GM19395 (cell line): ENCODE data around the gene PRKAG1.

Experiments used
- ATAC-seq: cut with Tn5 transposase; IDR thresholded peaks from one replicate; pipeline ENCODE4 v1.9.1; 2021; ENCODE audit warnings: mild to moderate bottlenecking, moderate library complexity; ENCODE audit not compliant: unreplicated experiment

Gene PRKAG1

GRCh38 chr12:48969833-48970701 is 48.5 kb downstream of the PRKAG1 start:
- no peak for ATAC-seq

- ATAC-seq: no peak
Observed at GRCh38 chr12:48969160-48969771, 49.3 kb downstream of the PRKAG1 start.

- no peak for ATAC-seq
Observed at GRCh38 chr12:48968467-48968866, 50.1 kb downstream of the PRKAG1 start.

- ATAC-seq: no peak
Observed at GRCh38 chr12:48967991-48968390, 50.6 kb downstream of the PRKAG1 start.

GRCh38 chr12:48966177-48966895 is 52.2 kb downstream of the PRKAG1 start:
- no peak for ATAC-seq

- no peak for ATAC-seq
Observed at GRCh38 chr12:48965298-48965838, 53.2 kb downstream of the PRKAG1 start.

- no peak for ATAC-seq
Observed at GRCh38 chr12:48961801-48962200, 56.8 kb downstream of the PRKAG1 start.

- ATAC-seq: no peak
Observed at GRCh38 chr12:48961331-48961730, 57.2 kb downstream of the PRKAG1 start.

- no peak for ATAC-seq
Observed at GRCh38 chr12:48960834-48961233, 57.7 kb downstream of the PRKAG1 start.

- no peak for ATAC-seq
Observed at GRCh38 chr12:48958049-48958388, 60.6 kb downstream of the PRKAG1 start.

GRCh38 chr12:48957141-48958048 is 61.2 kb downstream of the PRKAG1 start, which contains the start of gene ARF3:
ARF3 (minus strand) TSS chr12:48957487; CDS start chr12:48941095, 16,392 bp downstream.
- peak; percentile 83 for ATAC-seq

- ATAC-seq: peak; percentile 18
Observed at GRCh38 chr12:48956279-48957140, 62.1 kb downstream of the PRKAG1 start.

GRCh38 chr12:48954841-48955501 is 63.6 kb downstream of the PRKAG1 start:
- ATAC-seq: no peak

GRCh38 chr12:48954061-48954460 is 64.5 kb downstream of the PRKAG1 start:
- no peak for ATAC-seq

GRCh38 chr12:48952691-48953090 is 65.9 kb downstream of the PRKAG1 start:
- no peak for ATAC-seq
